ENCODE data around the gene CBLN3. TPM values are rescaled to one million over a fixed set of nuclear protein-coding genes. Genes with fewer than 3 reads are reported as not detected.

Gene CBLN3
- total RNA-seq (2013): 1.5 TPM
- polyA plus RNA-seq (1 to 10 TPM in 1 of 3 donors, under 1 TPM in 1, not detected in 1; 0.07 to 1.1 TPM), polyA minus RNA-seq (0.42 and 0.88 TPM in 2 replicates), total RNA-seq (0.78 to 4.3 (median 1.6) reads per million in 11 experiments)

DNA sequence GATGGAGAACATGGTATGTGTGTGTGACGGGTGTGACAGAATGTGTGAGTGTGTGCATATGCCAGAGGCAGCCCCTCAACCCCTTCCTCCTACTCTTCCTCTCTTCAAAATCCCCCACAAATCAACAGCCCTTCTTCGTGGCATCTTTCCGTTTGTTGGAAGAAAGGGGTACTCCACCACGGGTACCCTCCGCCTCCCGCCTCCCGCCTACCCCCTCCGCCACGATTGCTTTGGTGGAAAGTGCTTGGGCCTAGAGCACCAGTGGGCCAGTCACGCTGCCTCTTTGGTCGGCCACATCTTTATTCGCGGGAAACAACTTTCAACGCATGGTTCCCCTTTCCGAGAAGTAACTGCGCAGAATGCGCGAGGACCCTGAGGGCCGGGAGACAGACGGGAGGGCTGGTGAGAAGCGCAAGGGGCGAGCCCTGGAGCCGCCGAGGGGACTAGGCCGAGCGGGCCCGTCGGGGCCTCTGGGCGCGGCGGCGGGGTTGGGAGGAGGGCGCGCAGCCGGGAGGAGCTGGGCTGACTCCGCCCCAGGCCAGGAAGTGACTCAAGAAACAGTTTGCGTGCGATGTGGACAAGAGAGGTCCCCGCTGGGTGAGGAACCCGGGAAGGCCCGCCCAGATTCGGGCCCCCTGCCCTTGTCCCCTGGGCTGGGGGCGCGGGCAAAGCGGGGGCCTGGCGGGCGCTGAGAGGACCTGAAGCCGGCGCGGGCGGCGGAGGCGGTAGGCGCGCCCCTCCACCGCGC, at the start of gene CBLN3, which contains the start of gene KHNYN:
Gene CBLN3 (minus strand): TSS at position 274 of the 748 bp plus-strand sequence. CDS start 614 bp downstream, outside the sequence.
Gene KHNYN (plus strand): TSS at position 560 of the 748 bp plus-strand sequence. CDS start 777 bp downstream, outside the sequence.
- H3K4me3 ChIP-seq (replicated peaks in 1 of 3; ENCODE audit: low read depth in 2 of 3, low read length in 3 of 3): peak within 1 kb of the TSS; percentile 71 to 91 (median 91)
- H3K4me1 Mint-ChIP-seq: peaks cover 36% of the 10 kb centered on the region
- peak within 1 kb of the TSS; percentile 81 to 100 for H3K27ac ChIP-seq (ENCODE audit: low read depth in 1 of 2, low read length in 2 of 2)
- peak; percentile 93 to 96 (median 94) for DNase-seq
- H3K27me3 ChIP-seq (ENCODE audit: control insufficient read depth in 2 of 2, insufficient read depth in 2 of 2, low read length in 2 of 2): no peaks in the 10 kb centered on the region
- peaks cover 27% of the 10 kb centered on the region for H3K79me2 ChIP-seq (ENCODE audit: insufficient read depth, low read length)
- H3K27me3 Mint-ChIP-seq (ENCODE audit: low read depth in 3 of 3): peaks cover 5 to 9% (median 9%) of the 10 kb centered on the region in 3 donors
- H3K4me1 ChIP-seq (ENCODE audit: control insufficient read depth in 1 of 2, insufficient read depth in 2 of 2, low read length in 2 of 2): peaks cover 25 to 40% of the 10 kb centered on the region in 2 donors
- peak within 1 kb of the TSS; percentile 86 to 90 for H3K4me3 Mint-ChIP-seq
- H3K27ac Mint-ChIP-seq: peak within 1 kb of the TSS; percentile 96 to 98 (median 96)
- H3K36me3 Mint-ChIP-seq: peaks cover 27 to 36% of the 10 kb centered on the region in 2 donors
- peak within 1 kb of the TSS; percentile 91 for H3K4me2 ChIP-seq (replicated peaks; ENCODE audit: extremely low read depth, low read length, poor library complexity, severe bottlenecking)
- intact Hi-C loops (cut with micrococcal nuclease): loop anchor here (2.0 to 10.0 kb wide), 2 partner anchors 97 to 185 kb away; partner anchors contain the start of gene TINF2 (in 1 of the 2)
- 3% methylated on average over 55 of the region's 57 CpGs for WGBS (ENCODE audit: insufficient coverage)
- H2AFZ ChIP-seq (ENCODE audit: insufficient read depth, low read depth, low read length, poor library complexity, severe bottlenecking): peak within 1 kb of the TSS; percentile 79
- H3K9ac ChIP-seq (ENCODE audit: insufficient read depth, low read length, poor library complexity, severe bottlenecking): peak within 1 kb of the TSS; percentile 98
- no peaks in the 10 kb centered on the region for H3K9me3 Mint-ChIP-seq
- H3K9me3 ChIP-seq (replicated peaks in 1 of 2; ENCODE audit: control insufficient read depth in 1 of 2, insufficient read depth in 1 of 2, low read length in 2 of 2): no peaks in the 10 kb centered on the region
- peaks cover 23 to 28% of the 10 kb centered on the region in 2 donors for H3K36me3 ChIP-seq (replicated peaks in 1 of 2; ENCODE audit: control insufficient read depth in 1 of 2, insufficient read depth in 2 of 2, low read length in 2 of 2)
- peaks cover 32% of the 10 kb centered on the region for H4K20me1 ChIP-seq (ENCODE audit: insufficient read depth, low read length)
- TF ChIP-seq, protein P1, sequence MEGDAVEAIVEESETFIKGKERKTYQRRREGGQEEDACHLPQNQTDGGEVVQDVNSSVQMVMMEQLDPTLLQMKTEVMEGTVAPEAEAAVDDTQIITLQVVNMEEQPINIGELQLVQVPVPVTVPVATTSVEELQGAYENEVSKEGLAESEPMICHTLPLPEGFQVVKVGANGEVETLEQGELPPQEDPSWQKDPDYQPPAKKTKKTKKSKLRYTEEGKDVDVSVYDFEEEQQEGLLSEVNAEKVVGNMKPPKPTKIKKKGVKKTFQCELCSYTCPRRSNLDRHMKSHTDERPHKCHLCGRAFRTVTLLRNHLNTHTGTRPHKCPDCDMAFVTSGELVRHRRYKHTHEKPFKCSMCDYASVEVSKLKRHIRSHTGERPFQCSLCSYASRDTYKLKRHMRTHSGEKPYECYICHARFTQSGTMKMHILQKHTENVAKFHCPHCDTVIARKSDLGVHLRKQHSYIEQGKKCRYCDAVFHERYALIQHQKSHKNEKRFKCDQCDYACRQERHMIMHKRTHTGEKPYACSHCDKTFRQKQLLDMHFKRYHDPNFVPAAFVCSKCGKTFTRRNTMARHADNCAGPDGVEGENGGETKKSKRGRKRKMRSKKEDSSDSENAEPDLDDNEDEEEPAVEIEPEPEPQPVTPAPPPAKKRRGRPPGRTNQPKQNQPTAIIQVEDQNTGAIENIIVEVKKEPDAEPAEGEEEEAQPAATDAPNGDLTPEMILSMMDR (IDR thresholded peaks at IDR 0.05): no peak

DNA sequence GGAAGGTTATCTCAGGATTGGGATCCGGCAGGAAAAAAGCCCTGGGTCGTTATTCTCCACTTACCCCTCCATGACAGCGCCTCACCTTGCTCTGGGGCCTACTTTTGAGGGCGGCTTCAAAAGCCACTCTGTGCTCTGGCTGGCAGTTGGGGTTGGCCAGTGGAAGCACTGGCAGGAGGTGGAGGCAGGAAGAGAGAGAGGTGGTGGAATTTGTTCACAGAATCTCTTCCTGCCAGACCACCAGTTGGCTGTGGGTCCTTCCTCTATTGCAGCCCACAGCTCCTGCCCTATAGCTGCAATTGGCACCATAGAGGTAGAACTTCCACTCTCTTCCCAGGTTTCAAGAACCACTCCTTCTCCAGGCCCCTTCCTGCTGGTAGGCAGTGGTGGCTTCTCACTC, 45.8 kb upstream of the CBLN3 start:
- Histone ChIP-seq H3K9me3 (replicated peaks in 1 of 2; ENCODE audit: control insufficient read depth in 1 of 2, insufficient read depth in 1 of 2, low read length in 2 of 2) (peaks cover 0 to 8% of the 10 kb centered on the region in 2 donors), H3K79me2 (ENCODE audit: insufficient read depth, low read length) (no peaks in the 10 kb centered on the region), H4K20me1 (ENCODE audit: insufficient read depth, low read length) (no peaks in the 10 kb centered on the region), H3K27ac (ENCODE audit: low read depth in 1 of 2, low read length in 2 of 2) (no peak overlapping the region), H3K36me3 (replicated peaks in 1 of 2; ENCODE audit: control insufficient read depth in 1 of 2, insufficient read depth in 2 of 2, low read length in 2 of 2) (no peaks in the 10 kb centered on the region), H3K4me3 (replicated peaks in 1 of 3; ENCODE audit: low read depth in 2 of 3, low read length in 3 of 3) (no peak overlapping the region), H3K4me2 (replicated peaks; ENCODE audit: extremely low read depth, low read length, poor library complexity, severe bottlenecking) (no peak overlapping the region), H2AFZ (ENCODE audit: insufficient read depth, low read depth, low read length, poor library complexity, severe bottlenecking) (no peak overlapping the region), H3K4me1 (ENCODE audit: control insufficient read depth in 1 of 2, insufficient read depth in 2 of 2, low read length in 2 of 2) (no peaks in the 10 kb centered on the region), H3K27me3 (ENCODE audit: control insufficient read depth in 2 of 2, insufficient read depth in 2 of 2, low read length in 2 of 2) (no peaks in the 10 kb centered on the region), H3K9ac (ENCODE audit: insufficient read depth, low read length, poor library complexity, severe bottlenecking) (no peak overlapping the region)
- TF ChIP-seq, protein P1 (IDR thresholded peaks at IDR 0.05): no peak
- DNase-seq: no peak
- Mint-ChIP-seq H3K4me1 (no peaks in the 10 kb centered on the region), H3K27ac (no peak overlapping the region), H3K27me3 (ENCODE audit: low read depth in 3 of 3) (peaks cover 0 to 2% (median 0%) of the 10 kb centered on the region in 3 donors), H3K9me3 (peaks cover 1 to 12% (median 7%) of the 10 kb centered on the region in 7 donors), H3K4me3 (no peak overlapping the region), H3K36me3 (no peaks in the 10 kb centered on the region)
- intact Hi-C loops (cut with micrococcal nuclease): no loop called here
- no CpG with 5 or more reads among the region's 4 CpGs for WGBS (ENCODE audit: insufficient coverage)
